ENCODE results near the gene GNAQ. TPM values are rescaled to one million over a fixed set of nuclear protein-coding genes. Genes with fewer than 3 reads are reported as not detected.

GNAQ gene
- total RNA-seq, 6 donors from 2014 or later: 50.3 to 117 (median 94.3) TPM

DNA sequence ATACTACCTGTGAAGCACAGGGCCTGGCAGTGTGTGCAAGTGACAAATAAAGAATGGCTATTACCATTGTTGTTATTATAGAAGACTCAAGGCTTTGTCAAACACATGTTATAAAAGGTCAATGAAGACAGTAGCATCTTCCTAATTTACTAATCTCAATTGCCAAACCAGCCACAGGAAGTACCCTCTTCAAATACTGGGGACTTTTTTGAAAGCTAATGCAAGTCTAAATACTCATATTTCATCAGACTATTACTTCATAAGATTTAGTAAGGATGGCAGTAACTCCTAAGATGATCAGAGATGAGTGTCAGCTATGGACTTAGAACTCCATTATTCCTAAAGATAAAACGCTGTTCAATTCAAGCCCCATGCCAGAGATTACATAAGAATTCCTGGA lies 43.0 kb downstream of the GNAQ start:
- Histone ChIP-seq H3K9me3 (no peaks in the 10 kb centered on the region), H3K4me1 (peaks cover 25 to 48% (median 35%) of the 10 kb centered on the region in 4 donors), H3K4me3 (no peak overlapping the region), H3K27me3 (no peaks in the 10 kb centered on the region), H3K27ac (peak overlapping the region in 1 of 4 donors; percentile 42), H3K36me3 (peaks cover 0 to 3% (median 0%) of the 10 kb centered on the region in 4 donors)
- no peak for ATAC-seq (ENCODE audit: low FRiP score in 2 of 2)
- TF ChIP-seq, protein P1, sequence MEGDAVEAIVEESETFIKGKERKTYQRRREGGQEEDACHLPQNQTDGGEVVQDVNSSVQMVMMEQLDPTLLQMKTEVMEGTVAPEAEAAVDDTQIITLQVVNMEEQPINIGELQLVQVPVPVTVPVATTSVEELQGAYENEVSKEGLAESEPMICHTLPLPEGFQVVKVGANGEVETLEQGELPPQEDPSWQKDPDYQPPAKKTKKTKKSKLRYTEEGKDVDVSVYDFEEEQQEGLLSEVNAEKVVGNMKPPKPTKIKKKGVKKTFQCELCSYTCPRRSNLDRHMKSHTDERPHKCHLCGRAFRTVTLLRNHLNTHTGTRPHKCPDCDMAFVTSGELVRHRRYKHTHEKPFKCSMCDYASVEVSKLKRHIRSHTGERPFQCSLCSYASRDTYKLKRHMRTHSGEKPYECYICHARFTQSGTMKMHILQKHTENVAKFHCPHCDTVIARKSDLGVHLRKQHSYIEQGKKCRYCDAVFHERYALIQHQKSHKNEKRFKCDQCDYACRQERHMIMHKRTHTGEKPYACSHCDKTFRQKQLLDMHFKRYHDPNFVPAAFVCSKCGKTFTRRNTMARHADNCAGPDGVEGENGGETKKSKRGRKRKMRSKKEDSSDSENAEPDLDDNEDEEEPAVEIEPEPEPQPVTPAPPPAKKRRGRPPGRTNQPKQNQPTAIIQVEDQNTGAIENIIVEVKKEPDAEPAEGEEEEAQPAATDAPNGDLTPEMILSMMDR (IDR thresholded peaks at IDR 0.05): no peak
- TF ChIP-seq EP300 (IDR thresholded peaks at IDR 0.05) (no peak), POLR2AphosphoS5 (IDR thresholded peaks at IDR 0.05) (no peak), POLR2A (IDR thresholded peaks at IDR 0.05) (no peak)
- WGBS, 2 donors: 21 to 27% methylated on average over 1 of the region's 1 CpG
- no peak for DNase-seq

DNA sequence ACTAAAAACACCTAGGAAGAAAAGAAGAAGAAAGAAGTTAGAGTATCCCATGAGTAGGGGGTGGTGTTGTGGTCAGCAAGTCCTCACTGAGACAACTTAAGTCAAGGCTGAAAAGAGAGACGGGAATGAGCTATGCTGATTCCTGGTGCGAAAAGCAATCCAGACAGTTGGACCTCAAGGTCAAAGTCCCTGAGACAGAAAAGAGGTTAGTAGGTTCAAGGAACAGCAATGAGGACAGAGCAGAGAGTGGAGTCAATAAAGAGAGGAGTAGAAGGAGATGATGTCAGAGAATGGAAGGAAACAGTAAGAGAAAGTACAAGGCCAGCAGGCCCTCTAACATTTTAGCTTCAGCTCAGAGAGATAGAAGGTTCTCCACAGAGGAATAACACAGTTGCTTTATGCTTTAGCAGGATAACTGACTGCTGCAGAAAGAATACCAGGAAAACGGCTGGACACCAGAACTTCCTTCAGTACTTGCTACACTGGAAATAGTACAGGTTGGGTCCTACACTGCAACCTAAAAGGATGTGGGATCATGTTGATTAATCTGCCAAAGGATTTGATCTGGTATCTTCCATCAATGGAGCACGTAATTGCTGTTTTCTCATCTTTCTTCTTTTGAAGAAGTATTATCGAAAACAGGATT lies 43.6 kb downstream of the GNAQ start:
- no peak for ATAC-seq (ENCODE audit: low FRiP score in 2 of 2)
- no peak for TF ChIP-seq POLR2A (IDR thresholded peaks at IDR 0.05)
- no peak for TF ChIP-seq POLR2AphosphoS5 (IDR thresholded peaks at IDR 0.05)
- TF ChIP-seq, protein P1 (IDR thresholded peaks at IDR 0.05): no peak
- TF ChIP-seq EP300 (IDR thresholded peaks at IDR 0.05): no peak

DNA sequence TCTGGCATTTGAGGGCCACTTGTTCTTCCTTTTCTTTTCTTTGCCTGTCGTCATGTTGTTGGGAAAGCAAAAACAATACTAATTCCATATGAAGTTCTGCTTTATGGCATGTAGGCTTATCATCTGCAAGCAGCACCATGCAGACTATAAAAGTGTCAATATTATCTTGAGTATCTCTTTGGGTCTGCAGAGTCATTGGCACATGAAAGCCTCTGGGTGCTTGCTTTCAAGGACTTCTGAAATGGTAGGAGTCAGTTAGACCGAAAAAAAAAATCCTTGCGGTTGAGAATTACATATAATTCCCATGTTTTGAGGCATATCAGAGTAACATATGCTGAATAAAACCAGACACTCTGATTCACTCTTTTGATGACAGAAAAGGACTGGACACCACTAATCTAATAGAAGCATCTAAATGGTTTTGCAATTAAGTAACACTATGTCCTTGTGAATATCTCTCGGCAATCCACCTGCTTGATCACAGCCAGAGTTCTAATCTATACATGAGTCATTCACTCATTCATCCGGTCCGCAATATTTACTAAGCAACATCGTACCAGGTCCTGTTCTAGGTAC lies 44.4 kb downstream of the GNAQ start:
- 74 to 86% methylated on average over 7 of the region's 7 CpGs for WGBS, 2 donors
- H3K9me3 ChIP-seq: no peaks in the 10 kb centered on the region
- DNase-seq (no peak), ATAC-seq (ENCODE audit: low FRiP score in 2 of 2) (no peak)
- no peaks in the 10 kb centered on the region for H3K27me3 ChIP-seq
- peak overlapping the region in 1 of 4 donors; percentile 42 for H3K27ac ChIP-seq
- peaks cover 31 to 53% (median 43%) of the 10 kb centered on the region in 4 donors for H3K4me1 ChIP-seq
- peaks cover 0 to 3% (median 0%) of the 10 kb centered on the region in 4 donors for H3K36me3 ChIP-seq
- H3K4me3 ChIP-seq: no peak overlapping the region
- TF ChIP-seq POLR2AphosphoS5 (IDR thresholded peaks at IDR 0.05): no peak
- TF ChIP-seq EP300 (IDR thresholded peaks at IDR 0.05): no peak
- TF ChIP-seq, protein P1 (IDR thresholded peaks at IDR 0.05): no peak
- TF ChIP-seq POLR2A (IDR thresholded peaks at IDR 0.05): no peak

More for the DNA sequence above, 43.6 kb downstream of the GNAQ start:
- Histone ChIP-seq H3K4me3 (no peak overlapping the region), H3K27me3 (no peaks in the 10 kb centered on the region), H3K27ac (peak overlapping the region in 2 of 4 donors; percentile 17 to 42), H3K9me3 (no peaks in the 10 kb centered on the region), H3K4me1 (peaks cover 26 to 48% (median 37%) of the 10 kb centered on the region in 4 donors), H3K36me3 (peaks cover 0 to 3% (median 0%) of the 10 kb centered on the region in 4 donors)
- DNase-seq: no peak
- 73 to 75% methylated on average over 5 of the region's 5 CpGs for WGBS, 2 donors

DNA sequence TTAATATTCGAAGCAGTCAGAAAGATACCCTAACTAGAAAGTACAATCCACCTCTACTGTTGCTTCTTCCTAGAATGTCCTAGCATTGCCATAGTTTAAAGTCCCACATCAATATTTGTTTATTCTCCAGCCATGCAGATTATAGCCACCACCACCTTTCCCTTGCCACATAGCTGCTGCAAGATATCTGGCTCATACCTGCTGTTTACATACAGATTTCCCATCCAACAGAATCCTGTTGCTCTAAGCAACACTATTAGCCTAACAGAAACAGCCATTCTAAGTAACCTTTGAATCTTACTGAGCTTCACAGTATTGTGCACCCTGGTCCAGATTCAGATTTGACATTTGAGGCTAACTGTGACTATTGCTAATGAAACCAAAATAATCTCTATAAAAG lies 45.6 kb downstream of the GNAQ start:
- DNase-seq (no peak), ATAC-seq (ENCODE audit: low FRiP score in 2 of 2) (no peak)
- TF ChIP-seq POLR2A (IDR thresholded peaks at IDR 0.05) (no peak), POLR2AphosphoS5 (IDR thresholded peaks at IDR 0.05) (no peak), EP300 (IDR thresholded peaks at IDR 0.05) (no peak)
- TF ChIP-seq, protein P1 (IDR thresholded peaks at IDR 0.05): no peak
- peaks cover 40 to 64% (median 55%) of the 10 kb centered on the region in 4 donors for H3K4me1 ChIP-seq
- H3K4me3 ChIP-seq: no peak overlapping the region
- no peaks in the 10 kb centered on the region for H3K9me3 ChIP-seq
- no peaks in the 10 kb centered on the region for H3K27me3 ChIP-seq
- H3K36me3 ChIP-seq: no peaks in the 10 kb centered on the region
- H3K27ac ChIP-seq: no peak overlapping the region
- 91 to 94% methylated on average over 1 of the region's 1 CpG for WGBS, 2 donors

Measured in upper lobe of left lung (tissue), 6 donors.